Immature natural killer cell (primary cell): Measurements from ENCODE around the gene RXRA. TPM values are rescaled to one million over a fixed set of nuclear protein-coding genes. Genes with fewer than 3 reads are reported as not detected.

ENCODE experiments used
- DNase-seq, 3 donors: peaks; one replicate each; pipeline ENCODE4 v3.0.0; 2022; ENCODE audit warnings: mixed read lengths in 1 of 3
- H3K27ac Mint-ChIP-seq, 6 donors: one replicate each; pipeline ENCODE4 v1.8.0; 2020; ENCODE audit warnings: mixed read lengths in 6 of 6, mild to moderate bottlenecking in 5 of 6, inconsistent platforms in 4 of 6, moderate library complexity in 3 of 6
- H3K27me3 Mint-ChIP-seq, 3 donors: one replicate each; pipeline ENCODE4 v1.8.0; 2020 to 2021; ENCODE audit warnings: low read depth in 3 of 3, mild to moderate bottlenecking in 3 of 3, mixed read lengths in 3 of 3, moderate library complexity in 3 of 3, inconsistent platforms in 1 of 3
- H3K36me3 Mint-ChIP-seq, 3 donors: one replicate each; pipeline ENCODE4 v1.8.0; 2020; ENCODE audit warnings: mixed read lengths in 3 of 3, inconsistent platforms in 2 of 3, mild to moderate bottlenecking in 2 of 3
- H3K4me1 Mint-ChIP-seq, 2 donors: one replicate each; pipeline ENCODE4 v1.8.0; 2020; ENCODE audit warnings: inconsistent platforms in 2 of 2, mild to moderate bottlenecking in 2 of 2, mixed read lengths in 2 of 2, moderate library complexity in 1 of 2
- H3K4me3 Mint-ChIP-seq, 5 donors: one replicate each; pipeline ENCODE4 v1.8.0; 2020; ENCODE audit warnings: mild to moderate bottlenecking in 5 of 5, mixed read lengths in 5 of 5, inconsistent platforms in 3 of 5, moderate library complexity in 3 of 5
- H3K9me3 Mint-ChIP-seq, 6 donors: one replicate each; pipeline ENCODE4 v1.8.0; 2020; ENCODE audit warnings: mild to moderate bottlenecking in 6 of 6, mixed read lengths in 6 of 6, inconsistent platforms in 4 of 6, moderate library complexity in 3 of 6
- polyA plus RNA-seq, 3 donors: library from polyadenylated mRNA; unstranded; fragments of 300-500 nt; fragmentation: Illumina TruSeq; gene quantifications; one replicate each; pipeline ENCODE4 v1.2.3, GENCODE V29; 2021

Gene RXRA
- polyA plus RNA-seq, 3 donors from 2014 or later: 1.0 to 4.4 (median 1.9) TPM

- H3K27me3 Mint-ChIP-seq: peaks cover 4 to 6% (median 5%) of the 10 kb centered on the region in 3 donors
- no peak for DNase-seq
- H3K27ac Mint-ChIP-seq: peak overlapping the region in 4 of 6 donors; percentile 45 to 84 (median 78)
- peaks cover 0 to 2% (median 0%) of the 10 kb centered on the region in 3 donors for H3K36me3 Mint-ChIP-seq
- H3K4me1 Mint-ChIP-seq: peaks cover 9 to 42% of the 10 kb centered on the region in 2 donors
- H3K9me3 Mint-ChIP-seq: peaks cover 0 to 4% (median 0%) of the 10 kb centered on the region in 6 donors
- H3K4me3 Mint-ChIP-seq: peak overlapping the region in 4 of 5 donors; percentile 49 to 73 (median 57)
These were observed 117.7 kb downstream of the RXRA start for GRCh38 chr9:134444038-134444315.

DNA sequence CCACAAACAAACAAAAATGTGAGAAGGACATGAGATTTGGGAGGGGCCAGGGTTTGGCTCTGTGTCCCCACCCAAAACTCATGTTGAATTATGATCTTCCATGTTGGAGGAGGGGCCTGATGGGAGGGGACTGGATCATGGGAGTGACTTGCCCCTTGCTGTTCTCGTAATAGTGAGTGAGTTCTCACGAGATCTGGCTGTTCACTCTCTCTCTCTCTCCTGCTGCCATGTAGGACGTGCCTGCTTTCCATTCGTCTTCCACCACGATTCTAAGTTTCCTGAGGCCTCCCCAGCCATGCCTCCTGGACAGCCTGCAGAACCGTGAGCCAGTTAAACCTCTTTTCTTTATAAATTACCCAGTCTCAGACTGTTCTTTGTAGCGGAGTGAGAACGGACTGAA lies 118.7 kb downstream of the RXRA start:
- peaks cover 0 to 10% (median 4%) of the 10 kb centered on the region in 6 donors for H3K9me3 Mint-ChIP-seq
- DNase-seq: no peak
- peak overlapping the region in 4 of 6 donors; percentile 14 to 68 (median 48) for H3K27ac Mint-ChIP-seq
- peaks cover 2 to 6% (median 5%) of the 10 kb centered on the region in 3 donors for H3K27me3 Mint-ChIP-seq
- H3K4me3 Mint-ChIP-seq: peak overlapping the region in 1 of 5 donors; percentile 35
- H3K4me1 Mint-ChIP-seq: peaks cover 18 to 44% of the 10 kb centered on the region in 2 donors
- peaks cover 0 to 2% (median 0%) of the 10 kb centered on the region in 3 donors for H3K36me3 Mint-ChIP-seq

DNA sequence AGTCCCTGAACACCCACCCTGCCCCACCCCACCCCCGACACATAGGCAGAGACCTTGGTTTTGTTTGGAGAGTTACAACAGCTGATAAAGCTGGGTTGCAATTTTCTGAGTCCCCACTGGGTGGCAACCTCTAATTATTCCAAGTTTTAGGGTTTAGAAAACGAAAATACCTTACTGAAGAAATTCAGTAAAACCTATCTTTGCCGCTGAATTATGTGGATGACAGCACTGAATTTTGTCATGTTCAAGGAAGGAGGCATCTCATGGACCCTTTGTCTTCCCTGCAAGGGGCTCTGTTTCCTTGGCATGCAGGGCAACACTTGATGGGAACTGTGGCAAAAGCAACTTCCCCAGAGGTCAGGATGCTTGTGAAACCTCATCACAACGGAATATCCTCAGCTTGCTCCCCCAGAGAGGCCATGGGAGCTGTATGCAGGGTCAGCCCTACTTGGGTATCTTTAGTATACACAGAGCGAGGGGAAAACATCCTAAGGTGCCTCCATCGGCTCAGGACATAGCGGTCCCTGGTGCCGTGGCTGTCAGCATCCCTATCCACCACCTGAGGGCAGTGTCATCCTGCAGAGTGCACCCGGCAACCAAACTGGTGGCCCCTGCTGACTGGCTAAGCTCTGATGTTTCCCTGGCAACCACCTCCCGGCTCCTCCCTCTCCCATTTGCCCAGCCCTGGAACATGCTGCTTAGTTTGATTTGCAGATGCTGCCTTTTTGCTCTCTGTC lies 123.1 kb downstream of the RXRA start:
- H3K27me3 Mint-ChIP-seq: peaks cover 0 to 5% (median 5%) of the 10 kb centered on the region in 3 donors
- H3K36me3 Mint-ChIP-seq: peaks cover 0 to 2% (median 0%) of the 10 kb centered on the region in 3 donors
- H3K27ac Mint-ChIP-seq: peak overlapping the region in 4 of 6 donors; percentile 30 to 82 (median 58)
- H3K4me3 Mint-ChIP-seq: no peak overlapping the region
- H3K9me3 Mint-ChIP-seq: peaks cover 0 to 10% (median 4%) of the 10 kb centered on the region in 6 donors
- H3K4me1 Mint-ChIP-seq: peaks cover 8 to 13% of the 10 kb centered on the region in 2 donors
- DNase-seq: peak; percentile 79 to 83 (median 83)

DNA sequence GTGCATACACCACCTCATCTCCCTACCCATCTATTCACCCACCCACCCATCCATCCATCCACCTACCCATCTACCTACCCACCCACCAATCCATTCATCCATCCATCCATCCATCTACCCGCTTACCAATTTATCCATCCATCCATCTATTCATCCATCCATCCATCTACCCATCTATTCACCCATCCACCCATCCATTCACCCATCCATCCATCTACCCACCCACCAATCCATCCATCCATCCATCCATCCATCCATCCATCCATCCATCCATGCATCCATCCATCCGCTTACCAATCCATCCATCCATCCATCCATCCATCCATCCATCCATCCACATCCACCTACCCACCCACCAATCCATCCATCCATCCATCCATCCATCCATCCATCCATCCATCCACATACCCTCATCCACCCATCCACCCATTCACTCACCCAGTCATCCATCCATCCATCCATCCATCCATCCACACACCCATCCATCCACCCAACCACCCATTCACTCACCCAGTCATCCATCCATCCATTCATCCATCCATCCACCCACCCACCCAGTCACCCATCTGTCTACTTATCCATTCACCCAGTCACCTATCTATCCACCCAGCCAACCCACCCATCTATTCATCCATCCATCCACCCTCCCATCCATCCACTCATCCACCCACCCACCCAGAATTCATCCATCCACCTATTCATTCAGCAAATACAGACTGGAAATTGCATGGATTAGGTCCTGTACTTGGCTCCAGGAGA lies 125.6 kb downstream of the RXRA start:
- Mint-ChIP-seq H3K27me3 (peaks cover 3 to 10% (median 4%) of the 10 kb centered on the region in 3 donors), H3K27ac (no peak overlapping the region), H3K9me3 (peaks cover 0 to 10% (median 4%) of the 10 kb centered on the region in 6 donors), H3K36me3 (peaks cover 0 to 2% (median 0%) of the 10 kb centered on the region in 3 donors), H3K4me3 (no peak overlapping the region), H3K4me1 (peaks cover 16 to 20% of the 10 kb centered on the region in 2 donors)
- no peak for DNase-seq

DNA sequence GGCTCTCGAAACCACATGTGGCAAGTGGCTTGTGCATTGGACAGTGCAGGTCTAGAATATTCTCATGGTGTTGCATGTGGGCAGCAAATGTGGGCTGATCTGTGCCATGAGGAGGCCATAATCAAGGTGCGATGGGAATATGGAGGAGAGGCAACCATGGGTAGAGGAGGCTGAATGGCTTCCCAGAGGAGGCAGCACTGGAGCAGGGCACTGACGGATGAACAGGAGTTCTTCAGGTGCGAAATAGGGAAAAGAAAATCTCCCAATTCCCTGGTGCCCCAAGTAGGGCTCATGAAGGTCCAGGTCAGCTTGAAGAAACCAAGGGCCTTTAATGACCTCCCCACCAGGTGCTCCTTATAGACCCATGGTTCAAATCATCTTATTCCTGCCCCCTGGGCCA lies 126.5 kb downstream of the RXRA start:
- DNase-seq: no peak
- H3K27ac Mint-ChIP-seq: peak overlapping the region in 4 of 6 donors; percentile 48 to 70 (median 60)
- H3K4me1 Mint-ChIP-seq: peaks cover 19 to 20% of the 10 kb centered on the region in 2 donors
- peaks cover 3 to 10% (median 4%) of the 10 kb centered on the region in 3 donors for H3K27me3 Mint-ChIP-seq
- peaks cover 0 to 2% (median 0%) of the 10 kb centered on the region in 3 donors for H3K36me3 Mint-ChIP-seq
- no peak overlapping the region for H3K4me3 Mint-ChIP-seq
- H3K9me3 Mint-ChIP-seq: peaks cover 0 to 10% (median 4%) of the 10 kb centered on the region in 6 donors

DNA sequence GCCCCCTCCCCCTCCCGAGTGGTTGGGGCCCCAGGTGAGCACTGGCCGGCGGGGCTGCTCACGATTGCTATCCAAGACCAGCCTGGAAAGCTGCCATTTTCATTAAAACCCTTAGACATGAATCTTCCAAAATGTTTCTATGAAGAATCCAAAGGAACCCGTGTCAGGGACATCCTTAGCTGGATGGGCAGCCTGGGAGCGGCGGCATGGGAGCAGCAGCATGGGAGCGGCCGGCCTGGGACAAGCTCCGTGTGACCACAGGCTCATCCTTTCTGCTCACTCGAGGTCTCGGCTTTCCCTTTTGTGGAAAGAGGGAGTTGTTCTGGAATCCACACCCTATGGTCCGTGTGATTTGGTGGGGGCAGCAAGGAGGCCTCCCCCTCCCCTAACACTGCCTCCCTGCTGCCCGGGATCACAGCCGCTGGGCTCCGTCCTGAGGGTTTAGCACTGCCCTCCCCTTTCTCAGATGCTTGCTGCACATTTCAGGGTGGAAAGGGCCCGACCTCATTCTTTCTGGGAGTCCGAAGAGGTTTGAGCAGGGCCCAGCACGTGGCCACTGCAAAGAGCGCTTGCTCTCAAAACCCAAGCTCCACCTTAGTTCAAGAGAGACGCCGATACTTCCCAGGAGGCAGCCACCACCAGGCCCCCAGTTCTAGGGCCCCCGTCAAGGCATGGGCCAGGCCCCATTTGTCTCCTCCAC lies 127.7 kb downstream of the RXRA start:
- H3K27me3 Mint-ChIP-seq: peaks cover 3 to 11% (median 4%) of the 10 kb centered on the region in 3 donors
- H3K27ac Mint-ChIP-seq: peak overlapping the region in 3 of 6 donors; percentile 28 to 89 (median 40)
- peaks cover 20 to 23% of the 10 kb centered on the region in 2 donors for H3K4me1 Mint-ChIP-seq
- peaks cover 0 to 2% (median 0%) of the 10 kb centered on the region in 3 donors for H3K36me3 Mint-ChIP-seq
- no peak for DNase-seq
- H3K4me3 Mint-ChIP-seq: no peak overlapping the region
- peaks cover 0 to 6% (median 4%) of the 10 kb centered on the region in 6 donors for H3K9me3 Mint-ChIP-seq

GRCh38 chr9:134454476-134454857 lies 128.2 kb downstream of the RXRA start:
- H3K9me3 Mint-ChIP-seq: peaks cover 0 to 3% (median under 1%) of the 10 kb centered on the region in 6 donors
- peak overlapping the region in 5 of 6 donors; percentile 17 to 89 (median 49) for H3K27ac Mint-ChIP-seq
- DNase-seq: no peak
- peaks cover 17 to 21% of the 10 kb centered on the region in 2 donors for H3K4me1 Mint-ChIP-seq
- peaks cover 3 to 11% (median 6%) of the 10 kb centered on the region in 3 donors for H3K27me3 Mint-ChIP-seq
- H3K4me3 Mint-ChIP-seq: no peak overlapping the region
- no peaks in the 10 kb centered on the region for H3K36me3 Mint-ChIP-seq

DNA sequence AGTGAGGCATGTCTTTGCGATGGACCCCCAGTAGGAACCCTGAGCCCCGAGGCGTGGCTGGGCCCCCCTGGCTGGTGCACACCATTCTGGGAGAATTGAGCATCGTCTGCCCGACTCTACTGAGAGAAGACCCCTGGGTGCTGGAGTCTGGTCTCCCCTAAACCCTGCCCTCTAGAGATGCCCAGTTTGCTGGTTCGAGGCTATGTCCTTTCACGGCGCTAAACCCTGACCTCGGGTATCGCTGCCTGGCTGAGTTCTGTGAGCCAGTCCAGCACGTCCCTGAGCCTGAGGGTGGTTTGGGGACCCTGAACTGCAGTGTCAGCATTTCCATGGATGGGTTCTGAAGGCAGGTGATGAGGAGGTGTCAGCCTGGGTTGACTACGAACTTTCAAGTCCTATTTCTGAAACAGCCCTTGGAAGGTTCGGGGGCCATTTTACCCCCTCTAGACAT lies 128.8 kb downstream of the RXRA start:
- H3K27ac Mint-ChIP-seq: peak overlapping the region; percentile 79 to 98 (median 92)
- H3K27me3 Mint-ChIP-seq: peaks cover 3 to 11% (median 6%) of the 10 kb centered on the region in 3 donors
- DNase-seq: no peak
- H3K36me3 Mint-ChIP-seq: no peaks in the 10 kb centered on the region
- H3K4me3 Mint-ChIP-seq: peak overlapping the region in 2 of 5 donors; percentile 39 to 89
- H3K4me1 Mint-ChIP-seq: peaks cover 12 to 18% of the 10 kb centered on the region in 2 donors
- H3K9me3 Mint-ChIP-seq: no peaks in the 10 kb centered on the region

- peaks cover 12 to 18% of the 10 kb centered on the region in 2 donors for H3K4me1 Mint-ChIP-seq
- peaks cover 3 to 11% (median 4%) of the 10 kb centered on the region in 3 donors for H3K27me3 Mint-ChIP-seq
- no peak for DNase-seq
- H3K4me3 Mint-ChIP-seq: peak overlapping the region; percentile 83 to 90 (median 87)
- H3K9me3 Mint-ChIP-seq: no peaks in the 10 kb centered on the region
- peak overlapping the region; percentile 88 to 98 (median 94) for H3K27ac Mint-ChIP-seq
- H3K36me3 Mint-ChIP-seq: no peaks in the 10 kb centered on the region
These were observed 129.3 kb downstream of the RXRA start for GRCh38 chr9:134455537-134455933.

DNA sequence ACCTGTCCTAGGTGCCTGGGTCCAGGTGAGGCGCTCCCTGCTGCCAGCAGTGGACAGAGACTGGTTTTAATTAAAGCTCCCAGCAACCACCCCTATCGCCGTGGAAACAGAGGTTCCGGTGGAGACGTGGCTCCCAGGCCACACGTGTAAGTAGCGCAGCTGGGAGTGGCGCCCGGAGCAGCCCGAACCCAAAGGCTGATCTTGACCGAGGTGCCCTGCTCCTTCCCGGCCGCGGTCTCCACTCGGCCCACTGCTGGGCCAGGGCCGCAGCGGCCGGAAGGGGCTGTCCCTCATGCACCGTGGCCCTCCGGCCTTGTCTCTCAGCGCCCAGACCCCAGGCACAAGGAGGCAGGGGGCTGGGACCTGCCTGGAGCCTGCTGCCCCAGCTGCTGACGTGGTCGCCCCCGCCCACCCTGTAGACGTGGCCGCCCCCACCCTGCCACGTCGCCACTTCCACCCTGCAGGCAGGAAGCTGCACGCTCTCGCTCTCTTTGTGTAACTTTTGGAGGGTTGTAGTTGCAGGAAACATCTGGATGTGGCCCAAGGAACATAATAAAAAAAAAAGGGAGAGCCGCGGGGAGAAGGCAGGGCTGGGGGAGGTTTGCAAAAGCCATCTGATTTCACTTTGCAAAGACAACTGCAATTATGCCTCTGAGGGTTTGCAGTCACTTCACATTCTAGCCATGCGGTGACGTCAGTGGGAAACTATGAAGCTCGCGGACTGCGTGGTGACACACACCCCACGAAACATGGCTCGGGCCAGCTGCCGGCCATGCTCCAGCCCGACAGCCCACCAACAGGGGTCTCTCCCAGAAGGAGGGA lies 129.9 kb downstream of the RXRA start:
- H3K9me3 Mint-ChIP-seq: no peaks in the 10 kb centered on the region
- H3K36me3 Mint-ChIP-seq: no peaks in the 10 kb centered on the region
- peak overlapping the region; percentile 83 to 90 (median 87) for H3K4me3 Mint-ChIP-seq
- DNase-seq: peak; percentile 79 to 84 (median 82)
- H3K27me3 Mint-ChIP-seq: peaks cover 3 to 11% (median 4%) of the 10 kb centered on the region in 3 donors
- H3K4me1 Mint-ChIP-seq: peaks cover 12 to 18% of the 10 kb centered on the region in 2 donors
- H3K27ac Mint-ChIP-seq: peak overlapping the region; percentile 88 to 98 (median 94)

DNA sequence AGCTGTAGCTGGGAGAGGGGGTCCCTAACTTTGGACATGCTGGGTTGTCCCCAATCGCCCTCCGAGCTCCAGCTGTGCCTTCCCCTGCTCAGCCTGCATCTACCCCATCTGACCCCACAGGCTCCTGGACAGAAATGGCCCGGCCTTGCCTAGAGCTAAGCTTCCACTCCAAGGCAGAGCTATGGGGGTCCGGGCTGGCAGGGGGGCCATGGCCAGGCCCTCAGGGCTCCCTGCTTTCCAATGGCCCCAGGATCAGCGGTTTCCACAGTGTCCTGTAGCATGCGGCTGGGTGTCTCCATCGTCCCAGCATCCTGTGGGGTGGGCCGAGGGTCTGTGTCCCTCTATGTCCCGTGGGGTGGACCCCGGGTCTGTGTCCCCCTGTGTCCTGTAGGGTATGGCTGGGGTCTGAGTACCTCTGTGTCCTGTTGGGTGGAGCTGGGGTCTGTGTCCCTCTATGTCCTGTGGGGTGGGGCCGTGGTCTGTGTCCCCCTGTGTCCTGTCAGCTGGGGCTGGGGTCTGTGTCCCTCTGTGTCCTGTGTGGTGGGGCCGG lies 130.6 kb downstream of the RXRA start:
- Mint-ChIP-seq H3K36me3 (no peaks in the 10 kb centered on the region), H3K4me1 (peaks cover 12 to 18% of the 10 kb centered on the region in 2 donors), H3K27ac (peak overlapping the region; percentile 88 to 98 (median 94)), H3K27me3 (peaks cover 2 to 13% (median 3%) of the 10 kb centered on the region in 3 donors), H3K4me3 (peak overlapping the region; percentile 83 to 90 (median 87)), H3K9me3 (no peaks in the 10 kb centered on the region)
- no peak for DNase-seq
